HCT116 (cell line): ENCODE results near the gene FAM90A1.
"Not testable (repeated sequence)": the region's sequence is repeated elsewhere in the genome, so short reads cannot be mapped to it uniquely, and the experiment has no call there.

ENCODE experiments used
- EZH2 ChIP-seq: fragments of 200-600 bp; sonication (generic); IDR thresholded peaks from 2 replicates; pipeline ENCODE4 v1.6.1; 2017; ENCODE audit warnings: antibody characterized with exemption, mixed run types
- EZH2phosphoT487 ChIP-seq: fragments of 200-600 bp; IDR thresholded peaks from 2 replicates; pipeline ENCODE4 v1.6.1; 2018; ENCODE audit warnings: antibody characterized with exemption, borderline replicate concordance
- POLR2A ChIP-seq: IDR thresholded peaks from 2 replicates; pipeline ENCODE4 v1.7.0; 2011; ENCODE audit warnings: borderline replicate concordance; ENCODE audit not compliant: insufficient read depth, insufficient read length; ENCODE audit errors: extremely low read depth
- TCF7L2 ChIP-seq: IDR thresholded peaks from 2 replicates; pipeline ENCODE4 v1.7.0; 2011; ENCODE audit warnings: borderline replicate concordance, inconsistent platforms; ENCODE audit not compliant: insufficient read depth, insufficient read length; ENCODE audit errors: extremely low read depth
- YY1 ChIP-seq: IDR thresholded peaks from 2 replicates; pipeline ENCODE4 v1.6.1; 2011; ENCODE audit warnings: low read length, low read depth, moderate library complexity, mild to moderate bottlenecking; ENCODE audit not compliant: insufficient replicate concordance; ENCODE audit errors: extremely low read depth
- TF ChIP-seq, protein P1 (sequence below), 3 experiments: fragments of 200-600 bp in 1 of 3; sonication (generic) in 1 of 3; IDR thresholded peaks in 2 of 3; conservative IDR thresholded peaks in 1 of 3; 2 replicates each; pipeline ENCODE4 v1.5.1; 2012 to 2017; ENCODE audit warnings: low read depth in 2 of 3, low read length in 2 of 3, antibody characterized with exemption in 1 of 3, borderline replicate concordance in 1 of 3, control low read depth in 1 of 3, mild to moderate bottlenecking in 1 of 3, mixed read lengths in 1 of 3, mixed run types in 1 of 3, moderate library complexity in 1 of 3; ENCODE audit not compliant: insufficient read depth in 1 of 3
- TF ChIP-seq, protein P2 (sequence below): IDR thresholded peaks from 2 replicates; pipeline ENCODE4 v1.6.1; 2012

DNA sequence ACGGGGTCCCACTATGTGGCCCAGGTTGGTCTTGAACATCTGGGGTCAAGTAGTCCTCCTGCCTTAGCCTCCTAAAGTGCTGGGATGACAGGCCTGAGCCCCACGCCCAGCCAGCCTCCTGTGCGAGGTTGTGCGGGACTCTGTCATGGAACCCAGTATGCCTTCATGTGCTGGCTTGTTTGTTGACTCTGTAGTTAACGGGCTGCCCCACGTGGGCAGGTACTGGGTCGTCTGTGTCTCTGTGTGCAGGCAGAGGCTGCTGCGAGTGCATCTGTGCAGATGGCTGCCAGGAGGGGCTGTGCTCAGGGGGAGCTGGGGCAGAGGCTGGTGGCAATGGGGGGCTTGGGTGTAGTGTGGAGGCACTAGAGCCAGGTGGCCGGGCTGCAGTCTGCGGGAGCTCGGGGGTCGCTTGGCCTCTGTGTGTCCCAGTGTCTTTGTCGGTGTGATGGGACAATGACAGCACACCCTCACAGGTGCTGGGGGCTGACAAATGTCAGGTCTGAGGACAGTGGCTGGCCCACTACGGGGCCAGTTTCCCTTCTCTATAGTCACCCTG lies 6.0 kb upstream of the FAM90A1 start:
- TF ChIP-seq, protein P1, sequence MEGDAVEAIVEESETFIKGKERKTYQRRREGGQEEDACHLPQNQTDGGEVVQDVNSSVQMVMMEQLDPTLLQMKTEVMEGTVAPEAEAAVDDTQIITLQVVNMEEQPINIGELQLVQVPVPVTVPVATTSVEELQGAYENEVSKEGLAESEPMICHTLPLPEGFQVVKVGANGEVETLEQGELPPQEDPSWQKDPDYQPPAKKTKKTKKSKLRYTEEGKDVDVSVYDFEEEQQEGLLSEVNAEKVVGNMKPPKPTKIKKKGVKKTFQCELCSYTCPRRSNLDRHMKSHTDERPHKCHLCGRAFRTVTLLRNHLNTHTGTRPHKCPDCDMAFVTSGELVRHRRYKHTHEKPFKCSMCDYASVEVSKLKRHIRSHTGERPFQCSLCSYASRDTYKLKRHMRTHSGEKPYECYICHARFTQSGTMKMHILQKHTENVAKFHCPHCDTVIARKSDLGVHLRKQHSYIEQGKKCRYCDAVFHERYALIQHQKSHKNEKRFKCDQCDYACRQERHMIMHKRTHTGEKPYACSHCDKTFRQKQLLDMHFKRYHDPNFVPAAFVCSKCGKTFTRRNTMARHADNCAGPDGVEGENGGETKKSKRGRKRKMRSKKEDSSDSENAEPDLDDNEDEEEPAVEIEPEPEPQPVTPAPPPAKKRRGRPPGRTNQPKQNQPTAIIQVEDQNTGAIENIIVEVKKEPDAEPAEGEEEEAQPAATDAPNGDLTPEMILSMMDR (IDR thresholded peaks at IDR 0.05 in 2 of 3, conservative IDR thresholded peaks at IDR 0.05 in 1 of 3; ENCODE audit: borderline replicate concordance in 1 of 3, insufficient read depth in 1 of 3, low read depth in 2 of 3, low read length in 2 of 3), result not testable (repeated sequence)
- not testable (repeated sequence) for TF ChIP-seq POLR2A, TCF7L2, YY1, EZH2phosphoT487, EZH2
- TF ChIP-seq, protein P2, sequence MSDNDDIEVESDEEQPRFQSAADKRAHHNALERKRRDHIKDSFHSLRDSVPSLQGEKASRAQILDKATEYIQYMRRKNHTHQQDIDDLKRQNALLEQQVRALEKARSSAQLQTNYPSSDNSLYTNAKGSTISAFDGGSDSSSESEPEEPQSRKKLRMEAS, result not testable (repeated sequence)
